ENCODE measurements around the gene AKAP1.

DNA sequence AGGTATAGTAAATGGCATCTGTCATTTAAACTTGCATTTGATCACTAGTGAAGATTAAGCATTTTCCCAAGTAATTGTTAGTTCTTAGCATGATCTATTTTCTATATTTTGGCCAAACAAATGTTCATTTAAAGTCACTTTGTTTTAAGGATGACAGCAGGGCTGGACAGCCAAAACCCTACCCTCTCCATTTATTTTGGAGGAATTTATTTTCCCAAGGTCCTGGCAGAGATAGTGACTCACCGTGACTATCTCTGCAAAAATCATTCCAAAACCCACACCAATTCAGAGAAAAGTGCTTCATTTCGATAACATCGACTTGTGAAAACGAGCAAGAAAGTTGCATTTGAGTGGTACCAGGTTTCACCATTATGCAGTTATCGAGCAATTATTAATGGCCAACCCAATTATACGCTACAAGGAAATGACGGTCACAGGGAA lies 665 bp upstream of the AKAP1 start:
- TF ChIP-seq, protein P1, sequence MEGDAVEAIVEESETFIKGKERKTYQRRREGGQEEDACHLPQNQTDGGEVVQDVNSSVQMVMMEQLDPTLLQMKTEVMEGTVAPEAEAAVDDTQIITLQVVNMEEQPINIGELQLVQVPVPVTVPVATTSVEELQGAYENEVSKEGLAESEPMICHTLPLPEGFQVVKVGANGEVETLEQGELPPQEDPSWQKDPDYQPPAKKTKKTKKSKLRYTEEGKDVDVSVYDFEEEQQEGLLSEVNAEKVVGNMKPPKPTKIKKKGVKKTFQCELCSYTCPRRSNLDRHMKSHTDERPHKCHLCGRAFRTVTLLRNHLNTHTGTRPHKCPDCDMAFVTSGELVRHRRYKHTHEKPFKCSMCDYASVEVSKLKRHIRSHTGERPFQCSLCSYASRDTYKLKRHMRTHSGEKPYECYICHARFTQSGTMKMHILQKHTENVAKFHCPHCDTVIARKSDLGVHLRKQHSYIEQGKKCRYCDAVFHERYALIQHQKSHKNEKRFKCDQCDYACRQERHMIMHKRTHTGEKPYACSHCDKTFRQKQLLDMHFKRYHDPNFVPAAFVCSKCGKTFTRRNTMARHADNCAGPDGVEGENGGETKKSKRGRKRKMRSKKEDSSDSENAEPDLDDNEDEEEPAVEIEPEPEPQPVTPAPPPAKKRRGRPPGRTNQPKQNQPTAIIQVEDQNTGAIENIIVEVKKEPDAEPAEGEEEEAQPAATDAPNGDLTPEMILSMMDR (IDR thresholded peaks at IDR 0.05) = no peak
- no peak for TF ChIP-seq POLR2A (IDR thresholded peaks at IDR 0.05)
